GM23248 (cell line): ENCODE data around the gene LALBA.

Experiments
- EZH2 ChIP-seq: fragments of 200-600 bp; sonication (generic); IDR thresholded peaks from 2 replicates; pipeline ENCODE4 v1.6.1; 2018; ENCODE audit warnings: antibody characterized with exemption, mild to moderate bottlenecking; ENCODE audit not compliant: insufficient read depth, poor library complexity, severe bottlenecking
- EZH2phosphoT487 ChIP-seq: fragments of 200-600 bp; sonication (generic); IDR thresholded peaks from 2 replicates; pipeline ENCODE4 v1.6.1; 2018; ENCODE audit warnings: antibody characterized with exemption, moderate library complexity, mild to moderate bottlenecking, low read depth; ENCODE audit not compliant: insufficient read depth

DNA sequence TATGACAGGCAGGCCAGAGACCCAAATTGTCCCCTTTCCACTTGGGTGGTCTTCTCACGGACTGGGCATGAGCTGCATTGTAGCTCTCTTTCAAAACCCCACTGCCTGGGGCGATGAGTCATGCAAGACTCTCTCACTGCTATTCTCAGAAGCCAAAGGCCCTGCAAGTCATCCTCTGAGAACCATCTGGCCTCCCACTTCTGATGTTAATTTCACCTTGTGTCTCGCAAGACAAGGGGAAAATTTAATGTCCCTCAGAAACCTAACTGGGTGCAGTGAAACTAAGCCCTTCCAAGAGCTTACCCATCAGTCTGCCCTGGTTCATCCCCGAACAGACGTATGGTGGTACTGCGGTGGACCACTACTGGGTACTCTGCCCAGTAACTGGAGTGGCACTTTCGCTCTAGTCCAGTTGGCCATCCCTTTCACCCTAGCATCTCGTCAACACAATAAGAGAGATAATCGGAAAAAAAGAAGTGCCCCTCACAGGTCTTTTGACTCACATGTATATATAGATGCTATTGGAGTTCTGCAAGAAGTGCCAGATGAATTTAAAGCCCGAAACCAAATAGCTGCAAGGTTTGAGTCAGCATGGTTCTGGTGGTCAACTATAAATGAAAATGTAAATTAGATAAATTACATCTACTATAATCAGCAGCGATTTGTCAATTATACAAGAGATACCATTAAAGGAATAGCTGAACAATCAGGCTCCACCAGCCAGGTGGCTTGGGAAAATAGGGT, 31.3 kb upstream of the LALBA start:
- TF ChIP-seq EZH2, result no peak
- TF ChIP-seq EZH2phosphoT487, result no peak
